T-cell (primary cell): ENCODE data around the gene CORO1C. TPM values are rescaled to one million over a fixed set of nuclear protein-coding genes. Genes with fewer than 3 reads are reported as not detected.
A peak's percentile ranks its signal among the peaks of the same experiment; 100 is the strongest.

Experiments used
- ATAC-seq, 4 experiments: fragments of 200-7000 bp in 3 of 4; fragments of 150-1000 bp in 1 of 4; cut with Tn5 transposase; replicated peaks in 1 of 4; 1 replicate in 3 of 4; 2 replicates in 1 of 4; pipeline ENCODE4 v1.10.0; 2021; ENCODE audit warnings: moderate library complexity in 3 of 4, mild to moderate bottlenecking in 2 of 4, moderate number of reproducible peaks in 1 of 4
- CTCF ChIA-PET, 2 donors: fragments of 300-600 bp; sonication (Branson Sonifier 250); formaldehyde crosslinking; loops; one replicate each; lab custom pipeline; 2022; ENCODE audit warnings: antibody characterized with exemption in 2 of 2; lab: Charles Lee
- POLR2A ChIA-PET, 2 donors: fragments of 300-600 bp; sonication (Branson Sonifier 250); formaldehyde crosslinking; loops; one replicate each; lab custom pipeline; 2022; ENCODE audit warnings: antibody characterized with exemption in 2 of 2; lab: Charles Lee
- DNase-seq, 35 experiments: peaks; one replicate each; pipeline versions ENCODE4 v3.0.0 to v3.0.0-alpha.2; 2013 to 2023
- H3K27ac ChIP-seq: one replicate; pipeline ENCODE4 v1.5.1; 2013; ENCODE audit warnings: low read length
- H3K27me3 ChIP-seq, 2 experiments: replicated peaks in 1 of 2; 1 replicate in 1 of 2; 2 replicates in 1 of 2; pipeline versions ENCODE4 v1.6.1 to v1.7.0; 2013; ENCODE audit warnings: low read length in 1 of 2, mixed read lengths in 1 of 2; ENCODE audit not compliant: control insufficient read depth in 2 of 2, insufficient read depth in 2 of 2; ENCODE audit errors: extremely low read depth in 1 of 2
- H3K36me3 ChIP-seq, 2 donors: 1 replicate in 1 of 2; 2 replicates in 1 of 2; pipeline versions ENCODE4 v1.6.1 to v1.7.0; 2013; ENCODE audit warnings: low read length in 1 of 2; ENCODE audit not compliant: control insufficient read depth in 2 of 2, insufficient read depth in 1 of 2; ENCODE audit errors: extremely low read depth in 1 of 2
- H3K4me1 ChIP-seq, 2 experiments: 1 replicate in 1 of 2; 2 replicates in 1 of 2; pipeline versions ENCODE4 v1.6.1 to v1.7.0; 2013; ENCODE audit warnings: low read length in 2 of 2, mixed read lengths in 1 of 2; ENCODE audit not compliant: insufficient read depth in 2 of 2, control insufficient read depth in 1 of 2; ENCODE audit errors: extremely low read depth in 1 of 2
- H3K4me3 ChIP-seq, 2 donors: 1 replicate in 1 of 2; 2 replicates in 1 of 2; pipeline versions ENCODE4 v1.5.1 to v1.7.0; 2013; ENCODE audit warnings: mild to moderate bottlenecking in 2 of 2, low read length in 1 of 2, moderate library complexity in 1 of 2; ENCODE audit not compliant: control insufficient read depth in 1 of 2; ENCODE audit errors: extremely low read depth in 1 of 2
- H3K9me3 ChIP-seq: 2 replicates; pipeline ENCODE4 v1.7.0; 2013
- H3K27ac Mint-ChIP-seq, 2 donors: one replicate each; pipeline ENCODE4 v1.8.0; 2020 to 2021; ENCODE audit warnings: mild to moderate bottlenecking in 2 of 2, mixed read lengths in 2 of 2
- H3K27me3 Mint-ChIP-seq, 2 donors: one replicate each; pipeline ENCODE4 v1.8.0; 2021 to 2022; ENCODE audit warnings: mixed read lengths in 2 of 2
- H3K36me3 Mint-ChIP-seq: one replicate; pipeline ENCODE4 v1.8.0; 2021; ENCODE audit warnings: mixed read lengths
- H3K4me1 Mint-ChIP-seq, 3 donors: one replicate each; pipeline ENCODE4 v1.8.0; 2020 to 2022; ENCODE audit warnings: mixed read lengths in 3 of 3, mild to moderate bottlenecking in 1 of 3
- H3K4me3 Mint-ChIP-seq, 3 donors: one replicate each; pipeline ENCODE4 v1.8.0; 2020 to 2022; ENCODE audit warnings: mild to moderate bottlenecking in 3 of 3, mixed read lengths in 3 of 3, moderate library complexity in 3 of 3
- H3K9me3 Mint-ChIP-seq, 3 donors: one replicate each; pipeline ENCODE4 v1.8.0; 2020 to 2022; ENCODE audit warnings: mixed read lengths in 3 of 3
- WGBS: methylation state at CpG from one replicate; pipeline ENCODE4 v1.1.5; 2013; ENCODE audit warnings: missing lambda C conversion rate; ENCODE audit not compliant: insufficient coverage; 5-methylcytosine and 5-hydroxymethylcytosine counted together
- total RNA-seq, 35 experiments: library from RNA in 6 of 35; stranded (reverse) in 6 of 35; fragments of 120-200 nt in 1 of 35; gene quantifications; one replicate each; pipeline versions ENCODE4 v1.2.1 to v1.2.4 and lab custom pipeline; 2013 to 2026

The CORO1C gene
- total RNA-seq, 5 donors from 2014 or later (not counting 1 experiment from before 2014, with no cell fraction given) = 7.4 to 11.4 (median 8.7) TPM

GRCh38 chr12:108616941-108617858 is 114.1 kb downstream of the CORO1C start:
- 17% methylated on average over 12 of the region's 14 CpGs for WGBS
- Histone ChIP-seq H3K27ac (peak overlapping the region; percentile 86), H3K27me3 (no peaks in the 10 kb centered on the region), H3K4me3 (no peak overlapping the region), H3K9me3 (no peaks in the 10 kb centered on the region), H3K4me1 (peaks cover 19 to 42% of the 10 kb centered on the region in 2 experiments), H3K36me3 (peaks cover 10 to 25% of the 10 kb centered on the region in 2 donors)
- DNase-seq (peak in 33 of 35 experiments; percentile 52 to 89 (median 70)), ATAC-seq (peak; percentile 61 to 84 (median 65))
- POLR2A ChIA-PET = interaction anchor here (0.6 to 2.1 kb wide), 11 partner anchors 10 to 57 kb away, joined by 3 to 13 read pairs (median 4); partner anchors contain the start of genes ISCU (in 2 of the 2), SART3 (in 1 of the 2) and SELPLG (in 1 of the 2)
- peaks cover 53 to 78% (median 59%) of the 10 kb centered on the region in 3 donors for H3K4me1 Mint-ChIP-seq
- H3K27me3 Mint-ChIP-seq = no peaks in the 10 kb centered on the region
- H3K27ac Mint-ChIP-seq = peak overlapping the region; percentile 96 to 97
- peak overlapping the region; percentile 46 to 69 (median 59) for H3K4me3 Mint-ChIP-seq
- H3K9me3 Mint-ChIP-seq = peaks cover 0 to 6% (median 0%) of the 10 kb centered on the region in 3 donors
- H3K36me3 Mint-ChIP-seq = peaks cover 30% of the 10 kb centered on the region
- CTCF ChIA-PET = interaction anchor here (0.7 to 5.0 kb wide), 22 partner anchors 10 to 221 kb away, joined by 3 to 140 read pairs (median 5); partner anchors contain the start of genes ISCU (in 2 of the 2), SART3 (in 1 of the 2) and SELPLG (in 1 of the 2)

GRCh38 chr12:108616359-108616758 is 115.0 kb downstream of the CORO1C start:
- no peak overlapping the region for H3K4me3 ChIP-seq
- ChIA-PET POLR2A (interaction anchor here (1.1 to 2.1 kb wide), 2 partner anchors 19 to 52 kb away, joined by 3 to 13 read pairs; no protein-coding TSS in a partner anchor), CTCF (interaction anchor here (0.6 to 5.0 kb wide), 6 partner anchors 15 to 1812 kb away, joined by 3 to 140 read pairs (median 48); partner anchors contain the start of genes ISCU (in 1 of the 2), SART3 (in 1 of the 2) and SELPLG (in 1 of the 2))
- Mint-ChIP-seq H3K9me3 (peaks cover 0 to 6% (median 0%) of the 10 kb centered on the region in 3 donors), H3K36me3 (peaks cover 24% of the 10 kb centered on the region), H3K4me1 (peaks cover 46 to 77% (median 57%) of the 10 kb centered on the region in 3 donors), H3K4me3 (peak overlapping the region in 1 of 3 donors; percentile 69), H3K27me3 (no peaks in the 10 kb centered on the region), H3K27ac (peak overlapping the region; percentile 96 to 97)
- 100% methylated on average over 2 of the region's 2 CpGs for WGBS
- ATAC-seq = no peak
- H3K4me1 ChIP-seq = peaks cover 18 to 36% of the 10 kb centered on the region in 2 experiments
- H3K36me3 ChIP-seq = peaks cover 4 to 18% of the 10 kb centered on the region in 2 donors
- H3K27ac ChIP-seq = peak overlapping the region; percentile 86
- H3K9me3 ChIP-seq = no peaks in the 10 kb centered on the region
- no peak for DNase-seq
- H3K27me3 ChIP-seq = no peaks in the 10 kb centered on the region

- H3K27me3 ChIP-seq = no peaks in the 10 kb centered on the region
- DNase-seq = no peak
- no CpG with 5 or more reads among the region's 1 CpG for WGBS
- Mint-ChIP-seq H3K9me3 (peaks cover 0 to 6% (median 0%) of the 10 kb centered on the region in 3 donors), H3K4me1 (peaks cover 41 to 73% (median 53%) of the 10 kb centered on the region in 3 donors), H3K27me3 (no peaks in the 10 kb centered on the region), H3K27ac (peak overlapping the region; percentile 96 to 97), H3K36me3 (peaks cover 20% of the 10 kb centered on the region), H3K4me3 (peak overlapping the region in 1 of 3 donors; percentile 69)
- peaks cover 4 to 14% of the 10 kb centered on the region in 2 donors for H3K36me3 ChIP-seq
- H3K4me3 ChIP-seq = no peak overlapping the region
- H3K9me3 ChIP-seq = no peaks in the 10 kb centered on the region
- H3K27ac ChIP-seq = peak overlapping the region; percentile 86
- ATAC-seq = no peak
- peaks cover 18 to 33% of the 10 kb centered on the region in 2 experiments for H3K4me1 ChIP-seq
- CTCF ChIA-PET = interaction anchor here (0.6 to 5.0 kb wide), 5 partner anchors 49 to 1812 kb away, joined by 3 to 140 read pairs (median 4); partner anchors contain the start of genes ISCU (in 1 of the 2) and SART3 (in 1 of the 2)
- POLR2A ChIA-PET = interaction anchor here in 1 of 2 donors (1.1 kb wide), 1 partner anchor 52 kb away, joined by 3 read pairs; no protein-coding TSS in a partner anchor
These were observed 115.4 kb downstream of the CORO1C start for GRCh38 chr12:108615918-108616317.

DNA sequence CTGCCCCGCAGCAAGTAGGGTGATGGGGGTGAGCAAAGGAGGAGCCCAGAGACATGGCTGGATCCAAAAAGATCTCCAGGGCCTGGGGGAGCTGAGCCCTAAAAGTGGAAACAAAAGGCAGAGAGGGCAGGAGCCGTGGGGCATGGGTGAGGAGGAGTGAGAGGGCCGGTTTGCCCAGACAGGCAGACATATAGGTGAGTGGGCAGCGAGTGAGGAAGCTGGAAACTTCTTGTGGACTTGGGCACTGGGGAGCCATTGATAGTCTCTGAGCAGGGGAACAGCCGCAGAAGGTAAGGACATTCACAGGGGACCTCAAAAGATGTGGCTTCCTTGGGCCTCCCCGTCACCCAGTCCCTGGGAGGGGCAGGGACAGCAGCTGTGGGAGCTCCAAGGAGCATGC is 116.7 kb downstream of the CORO1C start:
- H3K27ac Mint-ChIP-seq = peak overlapping the region; percentile 4 to 72
- no peak for DNase-seq
- H3K4me1 ChIP-seq = peaks cover 18 to 29% of the 10 kb centered on the region in 2 experiments

DNA sequence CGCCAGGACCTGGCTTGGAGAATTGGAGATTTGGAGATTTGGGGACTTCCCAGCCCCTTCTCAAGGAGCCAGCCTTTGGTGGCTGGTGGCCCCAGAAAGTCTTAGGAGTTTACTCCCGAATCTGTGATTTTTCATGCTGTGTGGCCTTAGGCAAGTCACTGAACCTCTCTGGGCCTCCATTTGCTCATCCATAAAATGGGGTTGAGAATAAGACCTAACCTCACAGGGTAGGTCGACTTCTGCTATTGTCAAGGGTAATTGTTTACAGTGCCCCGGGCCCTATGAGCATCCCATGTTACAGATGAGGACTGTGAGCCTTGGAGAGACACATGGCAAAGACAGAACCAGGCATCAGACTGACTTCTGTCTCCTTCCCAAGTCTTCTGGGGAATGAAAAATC is 117.3 kb downstream of the CORO1C start:
- WGBS = 100% methylated on average over 2 of the region's 4 CpGs
- ChIA-PET CTCF (no interaction called here), POLR2A (no interaction called here)
- no peaks in the 10 kb centered on the region for H3K27me3 ChIP-seq
- peaks cover 9% of the 10 kb centered on the region for H3K36me3 Mint-ChIP-seq
- H3K36me3 ChIP-seq = peaks cover 0 to 2% of the 10 kb centered on the region in 2 donors
- no peak overlapping the region for H3K27ac ChIP-seq
- H3K9me3 Mint-ChIP-seq = peaks cover 0 to 6% (median 0%) of the 10 kb centered on the region in 3 donors
- peak overlapping the region; percentile 6 to 72 for H3K27ac Mint-ChIP-seq
- ATAC-seq (no peak), DNase-seq (no peak)
- H3K4me1 ChIP-seq = peaks cover 18 to 29% of the 10 kb centered on the region in 2 experiments
- H3K4me3 Mint-ChIP-seq = no peak overlapping the region
- H3K4me3 ChIP-seq = no peak overlapping the region
- no peaks in the 10 kb centered on the region for H3K27me3 Mint-ChIP-seq
- H3K4me1 Mint-ChIP-seq = peaks cover 32 to 57% (median 40%) of the 10 kb centered on the region in 3 donors
- no peaks in the 10 kb centered on the region for H3K9me3 ChIP-seq

More for the DNA sequence above, 116.7 kb downstream of the CORO1C start:
- peaks cover 0 to 4% of the 10 kb centered on the region in 2 donors for H3K36me3 ChIP-seq
- H3K27ac ChIP-seq = no peak overlapping the region
- Mint-ChIP-seq H3K27me3 (no peaks in the 10 kb centered on the region), H3K4me3 (no peak overlapping the region), H3K36me3 (peaks cover 10% of the 10 kb centered on the region), H3K4me1 (peaks cover 35 to 63% (median 45%) of the 10 kb centered on the region in 3 donors), H3K9me3 (peaks cover 0 to 6% (median 0%) of the 10 kb centered on the region in 3 donors)
- ATAC-seq = no peak
- H3K27me3 ChIP-seq = no peaks in the 10 kb centered on the region
- no peaks in the 10 kb centered on the region for H3K9me3 ChIP-seq
- H3K4me3 ChIP-seq = no peak overlapping the region
- ChIA-PET CTCF (interaction anchor here in 1 of 2 donors (5.0 kb wide), 1 partner anchor 48 kb away, joined by 84 read pairs; no protein-coding TSS in a partner anchor), POLR2A (no interaction called here)
- WGBS = 100% methylated on average over 6 of the region's 6 CpGs
